ENCODE data around the gene CCDC127.
"Not testable (repeated sequence)": the region's sequence is repeated elsewhere in the genome, so short reads cannot be mapped to it uniquely, and the experiment has no call there.

Gene CCDC127

GRCh38 chr5:172841-173251 is 45.1 kb downstream of the CCDC127 start:
- DNase-seq (ENCODE audit: low read depth in 3 of 3): no peak

DNA sequence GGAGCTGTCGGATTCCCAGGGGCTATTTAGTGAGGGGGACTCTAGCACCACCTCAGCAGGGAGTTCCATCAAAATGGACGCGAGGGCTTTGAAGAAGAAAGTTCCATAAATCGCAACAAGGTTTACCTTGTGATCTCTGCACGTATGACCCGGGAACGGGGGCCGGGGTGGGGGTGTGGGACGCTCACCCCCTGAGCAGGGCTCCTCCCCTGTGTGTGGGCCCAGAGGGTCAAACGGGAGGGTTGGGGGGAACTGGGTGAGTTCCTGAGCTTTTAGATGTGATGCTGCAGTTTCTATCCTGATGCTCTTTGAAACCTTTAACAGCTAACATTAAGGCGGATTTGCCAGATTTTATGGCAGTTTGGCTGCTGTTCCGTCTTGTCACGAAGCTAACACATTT is 45.5 kb downstream of the CCDC127 start:
- no peak for DNase-seq (ENCODE audit: low read depth in 3 of 3)

DNA sequence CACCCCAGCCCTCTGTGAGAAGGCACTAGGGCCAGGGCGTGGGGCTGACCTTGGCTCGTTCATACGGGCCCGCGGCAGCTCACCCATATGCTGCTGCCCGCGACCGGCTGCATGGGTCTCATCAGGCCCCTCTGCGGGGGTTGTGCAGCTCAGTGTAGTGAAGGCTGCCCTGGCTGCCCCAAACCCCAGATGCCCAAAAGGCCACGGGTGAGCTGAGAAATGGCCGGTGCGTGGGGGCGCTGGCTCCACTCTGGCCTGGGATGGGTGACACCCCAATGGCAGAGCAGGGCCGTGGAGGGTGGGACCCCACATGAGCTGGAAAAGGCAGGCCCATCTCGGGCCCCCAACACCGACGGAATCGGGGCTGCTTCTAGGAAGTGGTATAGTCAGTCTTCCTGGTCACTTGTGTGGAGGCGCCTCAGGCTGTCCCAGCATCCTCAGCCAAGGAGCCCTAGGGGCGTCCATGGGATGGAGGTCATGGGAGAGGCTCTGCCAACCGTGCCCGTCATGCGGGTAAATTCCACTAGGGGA is 46.1 kb downstream of the CCDC127 start:
- DNase-seq (ENCODE audit: low read depth in 3 of 3): no peak

DNA sequence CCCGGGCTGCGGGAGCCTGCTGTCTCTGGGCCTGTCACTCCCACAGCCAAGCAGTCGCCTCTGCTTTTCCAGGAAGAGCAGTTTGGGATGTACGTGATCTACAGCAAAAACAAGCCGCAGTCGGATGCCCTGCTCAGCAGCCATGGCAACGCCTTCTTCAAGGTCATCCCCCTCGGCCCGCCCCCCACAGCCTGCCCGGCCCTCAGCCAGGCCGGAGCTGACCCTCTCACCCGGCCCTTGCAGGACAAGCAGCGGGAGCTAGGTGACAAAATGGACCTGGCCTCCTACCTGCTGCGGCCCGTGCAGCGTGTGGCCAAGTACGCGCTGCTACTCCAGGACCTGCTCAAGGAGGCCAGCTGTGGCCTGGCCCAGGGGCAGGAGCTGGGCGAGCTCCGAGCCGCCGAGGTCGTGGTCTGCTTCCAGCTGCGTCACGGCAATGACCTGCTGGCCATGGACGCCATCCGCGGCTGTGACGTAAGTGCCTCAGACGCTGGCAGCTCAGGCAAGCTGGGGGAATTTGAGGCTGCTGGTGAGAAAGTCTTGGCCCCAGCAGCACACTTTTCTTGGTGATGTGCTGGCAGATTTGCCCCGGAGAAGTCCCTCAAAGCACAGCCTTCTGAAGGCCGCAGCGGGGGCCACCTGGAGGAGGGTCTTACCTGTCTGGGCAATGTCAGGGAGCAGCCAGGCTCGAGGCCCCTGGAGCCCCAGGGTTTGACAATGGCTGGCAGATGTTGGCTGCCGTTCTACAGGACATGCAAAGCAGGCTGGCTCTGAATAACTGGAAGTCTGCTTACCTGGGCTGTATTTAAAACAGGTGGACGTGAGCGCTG is 46.8 kb downstream of the CCDC127 start:
- no peak for DNase-seq (ENCODE audit: low read depth in 3 of 3)

GRCh38 chr5:169728-170094 is 48.2 kb downstream of the CCDC127 start:
- DNase-seq (ENCODE audit: low read depth in 3 of 3): no peak

DNA sequence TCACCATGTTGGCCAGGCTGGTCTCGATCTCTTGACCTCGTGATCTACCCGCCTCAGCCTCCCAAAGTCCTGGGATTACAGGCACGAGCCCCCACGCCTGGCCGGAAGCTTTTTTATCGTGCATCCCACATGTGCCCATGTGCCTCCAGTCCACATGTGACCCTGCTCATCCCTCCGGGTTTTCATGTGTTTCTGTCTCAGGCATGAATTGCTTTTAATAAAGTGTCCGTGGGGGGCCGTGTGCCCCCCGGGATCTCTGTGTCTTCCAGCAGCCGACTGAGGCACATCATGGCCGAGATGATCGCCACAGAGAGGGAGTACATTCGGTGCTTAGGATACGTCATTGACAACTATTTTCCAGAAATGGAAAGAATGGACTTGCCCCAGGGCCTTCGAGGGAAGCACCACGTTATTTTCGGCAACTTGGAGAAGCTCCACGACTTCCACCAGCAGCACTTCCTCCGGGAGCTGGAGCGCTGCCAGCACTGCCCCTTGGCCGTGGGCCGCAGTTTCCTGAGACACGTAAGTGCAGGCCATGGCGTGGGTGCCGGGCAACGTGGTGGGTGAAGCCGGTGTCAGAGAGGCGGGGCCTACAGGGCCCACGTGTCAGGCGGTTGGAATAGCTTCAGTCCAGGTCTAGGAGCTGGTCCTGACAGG is 48.8 kb downstream of the CCDC127 start:
- no peak for DNase-seq (ENCODE audit: low read depth in 3 of 3)

GRCh38 chr5:167982-168660 is 49.8 kb downstream of the CCDC127 start:
- no peak for DNase-seq (ENCODE audit: low read depth in 3 of 3)

GRCh38 chr5:167511-167910 is 50.4 kb downstream of the CCDC127 start:
- no peak for DNase-seq (ENCODE audit: low read depth in 3 of 3)

- DNase-seq (ENCODE audit: low read depth in 3 of 3): no peak
These were observed 51.2 kb downstream of the CCDC127 start for GRCh38 chr5:166441-167372.

GRCh38 chr5:164783-165182 is 53.2 kb downstream of the CCDC127 start:
- DNase-seq (ENCODE audit: low read depth in 3 of 3): not testable (repeated sequence)

DNA sequence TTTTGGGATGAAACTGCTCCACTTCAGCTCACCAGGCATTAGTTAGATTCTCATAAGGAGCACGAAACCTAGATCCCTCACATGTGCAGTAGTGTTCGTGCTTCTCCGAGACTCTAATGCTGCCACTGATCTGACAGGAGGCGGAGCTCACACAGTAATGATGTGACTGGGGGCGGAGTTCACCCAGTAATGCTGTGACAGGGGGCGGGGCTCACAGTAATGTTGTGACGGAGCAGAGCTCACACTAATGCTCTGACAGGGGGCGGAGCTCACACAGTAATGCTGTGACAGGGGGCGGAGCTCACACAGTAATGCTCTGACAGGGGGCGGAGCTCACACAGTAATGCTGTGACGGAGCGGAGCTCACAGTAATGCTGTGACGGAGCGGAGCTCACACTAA is 53.7 kb downstream of the CCDC127 start:
- no peak for DNase-seq (ENCODE audit: low read depth in 3 of 3)

- DNase-seq (ENCODE audit: low read depth in 3 of 3): no peak
These were observed 54.1 kb downstream of the CCDC127 start for GRCh38 chr5:163841-164240.

DNA sequence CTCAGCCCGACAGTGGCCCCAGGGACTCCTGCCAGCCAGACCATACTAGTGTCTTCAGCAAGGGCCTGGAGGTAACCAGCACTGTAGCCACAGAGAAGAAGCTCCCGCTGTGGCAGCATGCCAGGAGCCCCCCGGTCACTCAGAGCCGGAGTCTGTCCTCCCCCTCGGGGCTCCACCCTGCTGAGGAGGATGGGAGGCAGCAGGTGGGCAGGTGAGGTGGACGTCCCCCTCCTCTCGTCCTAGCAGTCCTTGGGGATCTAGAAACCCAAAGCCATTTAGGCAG is 54.7 kb downstream of the CCDC127 start:
- no peak for DNase-seq (ENCODE audit: low read depth in 3 of 3)

DNA sequence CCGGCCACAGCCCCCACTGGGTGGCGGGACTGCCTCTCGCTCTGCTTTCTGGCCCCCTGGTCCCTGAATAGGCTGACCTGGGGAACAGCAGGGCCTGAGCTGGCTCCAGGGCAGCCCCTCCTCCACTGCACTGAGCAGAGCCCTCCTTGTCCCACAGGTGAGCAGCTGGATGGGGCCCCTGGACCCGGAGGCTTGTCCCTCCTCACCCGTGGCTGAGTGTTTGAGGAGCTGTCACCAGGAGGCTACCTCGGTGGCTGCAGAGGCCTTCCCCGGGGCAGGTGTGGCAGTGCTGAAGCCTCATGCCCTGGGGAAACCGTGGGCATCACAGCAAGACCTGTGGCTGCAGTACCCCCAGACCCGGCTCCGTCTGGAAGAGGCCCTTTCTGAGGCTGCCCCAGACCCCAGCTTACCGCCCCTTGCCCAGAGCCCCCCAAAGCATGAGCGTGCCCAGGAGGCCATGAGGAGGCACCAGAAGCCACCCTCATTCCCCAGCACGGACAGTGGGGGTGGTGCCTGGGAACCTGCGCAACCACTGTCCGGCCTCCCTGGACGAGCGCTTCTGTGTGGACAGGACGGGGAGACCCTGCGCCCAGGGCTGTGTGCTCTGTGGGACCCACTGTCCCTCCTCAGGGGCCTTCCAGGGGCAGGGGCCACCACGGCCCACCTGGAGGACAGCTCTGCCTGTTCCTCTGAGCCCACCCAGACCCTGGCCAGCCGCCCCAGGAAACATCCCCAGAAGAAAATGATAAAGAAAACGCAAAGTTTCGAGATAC is 55.2 kb downstream of the CCDC127 start:
- DNase-seq (ENCODE audit: low read depth in 3 of 3): no peak

- DNase-seq (ENCODE audit: low read depth in 3 of 3): no peak
These were observed 55.8 kb downstream of the CCDC127 start for GRCh38 chr5:162190-162564.

DNA sequence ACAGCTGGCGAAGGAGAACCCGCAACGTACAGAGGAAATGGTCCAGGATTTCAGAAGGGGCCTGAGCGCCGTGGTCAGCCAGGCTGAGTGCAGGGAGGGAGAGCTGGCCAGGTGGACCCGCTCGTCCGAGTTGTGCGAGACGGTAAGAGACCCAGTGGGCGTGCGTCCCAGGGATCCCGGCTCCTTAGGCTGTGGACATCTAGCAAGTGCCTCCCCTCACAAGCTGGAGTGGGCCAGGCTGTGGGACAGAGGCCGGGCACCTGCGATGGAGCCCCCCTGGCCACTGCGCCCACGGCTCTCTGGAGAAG is 56.2 kb downstream of the CCDC127 start:
- DNase-seq (ENCODE audit: low read depth in 3 of 3): no peak

GRCh38 chr5:160921-161802 is 56.8 kb downstream of the CCDC127 start:
- DNase-seq (ENCODE audit: low read depth in 3 of 3): no peak

DNA sequence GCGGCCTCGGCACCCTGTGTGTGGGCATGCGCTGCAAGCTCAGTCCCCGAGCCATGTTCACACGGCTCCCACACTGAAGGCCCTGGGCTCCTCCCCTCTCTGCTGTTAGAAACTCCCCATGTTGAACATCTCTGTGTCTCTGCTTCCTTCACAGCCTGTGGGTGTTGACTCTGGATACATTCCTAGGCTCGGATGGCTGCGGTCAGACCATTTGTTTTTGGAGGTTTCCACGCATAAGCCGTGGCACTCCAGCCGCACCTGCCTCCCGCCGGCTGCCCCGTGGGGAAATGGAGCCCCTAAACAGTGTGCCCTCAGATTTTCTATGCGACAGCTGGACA is 57.8 kb downstream of the CCDC127 start:
- DNase-seq (ENCODE audit: low read depth in 3 of 3): no peak

DNA sequence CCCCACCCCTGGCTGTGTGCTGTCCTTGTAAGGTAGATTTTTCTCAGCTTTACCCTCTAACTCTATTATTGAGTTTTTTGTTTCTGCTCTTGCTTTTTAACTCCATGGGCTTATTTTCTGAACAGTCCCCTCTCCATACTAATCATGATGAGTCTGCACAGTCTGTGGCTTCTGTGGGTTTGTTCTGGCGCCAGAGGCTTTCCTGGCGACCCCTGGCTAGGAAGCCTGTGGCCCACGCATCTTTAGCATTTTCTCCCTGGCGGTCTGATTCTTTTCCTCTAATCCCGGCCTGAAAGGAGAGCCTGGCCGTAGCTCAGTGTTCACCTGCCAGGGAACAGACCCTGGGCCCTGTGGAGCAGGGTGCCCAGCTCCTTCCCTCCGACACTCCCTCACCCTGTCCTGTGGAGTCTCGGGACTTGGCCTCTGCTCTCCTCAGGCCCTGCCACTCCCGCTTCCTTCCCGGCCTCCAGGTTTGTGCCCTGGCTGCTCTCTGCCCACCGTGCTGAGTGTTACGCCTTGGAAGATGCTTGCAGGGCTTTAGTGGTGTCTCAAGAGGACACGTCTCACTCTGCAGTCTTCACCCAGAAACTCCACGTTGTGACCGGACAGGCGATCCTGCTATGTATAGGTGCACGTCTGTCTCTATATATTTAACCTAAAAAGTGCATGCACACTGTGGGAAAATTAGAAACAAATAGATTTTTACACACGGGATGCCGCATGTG is 58.3 kb downstream of the CCDC127 start:
- no peak for DNase-seq (ENCODE audit: low read depth in 3 of 3)

Data from stimulated activated CD4-positive, alpha-beta T cell treated with anti-CD3 and anti-CD28 coated beads, TNF-alpha, amount 100 ng/mL, for 24 hours (primary cell).